Coronary artery (tissue), 2 donors: ENCODE measurements around the gene KAZN.
A peak's percentile ranks its signal among the peaks of the same experiment; 100 is the strongest.

Experiments used
- DNase-seq: peaks from one replicate; pipeline ENCODE4 v3.0.0-alpha.2; 2017; ENCODE audit warnings: low spot score
- H3K27ac ChIP-seq, 2 donors: fragments of 200-600 bp; sonication (generic); one replicate each; pipeline ENCODE4 v1.5.1; 2016 to 2019
- H3K4me3 ChIP-seq: fragments of 200-600 bp; sonication (generic); 2 replicates; pipeline ENCODE4 v1.5.1; 2016; ENCODE audit warnings: mild to moderate bottlenecking, moderate library complexity
- CTCF ChIP-seq: fragments of 200-600 bp; sonication (generic); IDR thresholded peaks from one replicate; pipeline ENCODE4 v1.5.1; 2019; ENCODE audit warnings: antibody characterized with exemption

KAZN gene

GRCh38 chr1:15063346-15063745 lies 464.9 kb downstream of the KAZN start:
- DNase-seq = no peak
- Histone ChIP-seq H3K27ac (no peak overlapping the region), H3K4me3 (no peak overlapping the region)
- TF ChIP-seq CTCF = no peak

GRCh38 chr1:15063783-15064182 lies 465.3 kb downstream of the KAZN start:
- Histone ChIP-seq H3K27ac (no peak overlapping the region), H3K4me3 (no peak overlapping the region)
- DNase-seq = no peak
- TF ChIP-seq CTCF = no peak

GRCh38 chr1:15064217-15064929 lies 465.9 kb downstream of the KAZN start:
- no peak for DNase-seq
- no peak overlapping the region for H3K27ac ChIP-seq
- no peak for TF ChIP-seq CTCF
- H3K4me3 ChIP-seq = no peak overlapping the region

- no peak for TF ChIP-seq CTCF
- no peak for DNase-seq
- no peak overlapping the region for H3K27ac ChIP-seq
Measured at GRCh38 chr1:15065291-15065690, 466.8 kb downstream of the KAZN start.

GRCh38 chr1:15065736-15066135 lies 467.3 kb downstream of the KAZN start:
- no peak for DNase-seq
- no peak overlapping the region for H3K4me3 ChIP-seq
- no peak for TF ChIP-seq CTCF
- no peak overlapping the region for H3K27ac ChIP-seq

More at GRCh38 chr1:15065291-15065690, 466.8 kb downstream of the KAZN start:
- no peak overlapping the region for H3K4me3 ChIP-seq

- TF ChIP-seq CTCF = no peak
- Histone ChIP-seq H3K27ac (no peak overlapping the region), H3K4me3 (no peak overlapping the region)
- no peak for DNase-seq
Measured at GRCh38 chr1:15066191-15066590, 467.7 kb downstream of the KAZN start.

- no peak overlapping the region for H3K4me3 ChIP-seq
- DNase-seq = no peak
- no peak for TF ChIP-seq CTCF
- H3K27ac ChIP-seq = peak overlapping the region; percentile 31 to 72
Measured at GRCh38 chr1:15067148-15067547, 468.7 kb downstream of the KAZN start.
